A673 (cell line): ENCODE measurements around the gene PCNX1.

ENCODE experiments used
- EZH2 ChIP-seq: fragments of 200-600 bp; sonication (generic); IDR thresholded peaks from 2 replicates; pipeline ENCODE4 v1.6.1; 2017; ENCODE audit warnings: borderline replicate concordance, low read depth, mild to moderate bottlenecking, mixed read lengths, antibody characterized with exemption, low read length; ENCODE audit not compliant: poor library complexity, severe bottlenecking
- TF ChIP-seq, protein P1 (sequence below): fragments of 300-800, 200-600 bp; sonication (generic); conservative IDR thresholded peaks from 2 replicates; pipeline ENCODE4 v1.5.1; 2017; ENCODE audit warnings: low read depth, mild to moderate bottlenecking, antibody characterized with exemption, low read length, moderate library complexity, mixed read lengths

DNA sequence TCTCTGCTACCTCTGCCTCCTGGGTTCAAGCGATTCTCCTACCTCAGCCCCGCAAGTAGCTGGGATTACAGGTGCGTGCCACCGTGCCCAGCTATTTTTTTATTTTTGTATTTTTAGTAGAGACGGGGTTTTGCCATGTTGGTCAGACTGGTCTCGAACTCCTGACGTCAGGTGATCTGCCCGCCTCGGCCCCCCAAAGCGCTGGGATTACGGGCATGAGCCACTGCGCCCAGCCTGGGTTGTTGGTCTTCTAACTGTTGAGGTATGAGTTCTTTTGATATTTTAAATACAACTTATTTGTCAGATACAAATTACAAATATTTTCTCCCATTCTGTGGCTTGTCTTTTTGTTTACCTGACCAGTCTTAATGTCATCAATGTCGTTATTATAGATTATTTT lies 95.9 kb downstream of the PCNX1 start:
- TF ChIP-seq, protein P1, sequence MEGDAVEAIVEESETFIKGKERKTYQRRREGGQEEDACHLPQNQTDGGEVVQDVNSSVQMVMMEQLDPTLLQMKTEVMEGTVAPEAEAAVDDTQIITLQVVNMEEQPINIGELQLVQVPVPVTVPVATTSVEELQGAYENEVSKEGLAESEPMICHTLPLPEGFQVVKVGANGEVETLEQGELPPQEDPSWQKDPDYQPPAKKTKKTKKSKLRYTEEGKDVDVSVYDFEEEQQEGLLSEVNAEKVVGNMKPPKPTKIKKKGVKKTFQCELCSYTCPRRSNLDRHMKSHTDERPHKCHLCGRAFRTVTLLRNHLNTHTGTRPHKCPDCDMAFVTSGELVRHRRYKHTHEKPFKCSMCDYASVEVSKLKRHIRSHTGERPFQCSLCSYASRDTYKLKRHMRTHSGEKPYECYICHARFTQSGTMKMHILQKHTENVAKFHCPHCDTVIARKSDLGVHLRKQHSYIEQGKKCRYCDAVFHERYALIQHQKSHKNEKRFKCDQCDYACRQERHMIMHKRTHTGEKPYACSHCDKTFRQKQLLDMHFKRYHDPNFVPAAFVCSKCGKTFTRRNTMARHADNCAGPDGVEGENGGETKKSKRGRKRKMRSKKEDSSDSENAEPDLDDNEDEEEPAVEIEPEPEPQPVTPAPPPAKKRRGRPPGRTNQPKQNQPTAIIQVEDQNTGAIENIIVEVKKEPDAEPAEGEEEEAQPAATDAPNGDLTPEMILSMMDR, result no peak
- no peak for TF ChIP-seq EZH2
